Hippocampal formation (tissue), 2 donors: ENCODE data around the gene MASP2.
"Not testable (repeated sequence)": the region's sequence is repeated elsewhere in the genome, so short reads cannot be mapped to it uniquely, and the experiment has no call there.

ENCODE experiments used
- DNase-seq, 2 donors: peaks; one replicate each; lab custom pipeline; 2025; lab: John Stamatoyannopoulos, UW

The MASP2 gene

GRCh38 chr1:11058595-11059154 lies 11.6 kb upstream of the MASP2 start:
- DNase-seq, result no peak

GRCh38 chr1:11058026-11058425 lies 11.0 kb upstream of the MASP2 start:
- DNase-seq, result no peak

- no peak for DNase-seq
These were observed 10.4 kb upstream of the MASP2 start for GRCh38 chr1:11057477-11057876.

- no peak for DNase-seq
These were observed 9.5 kb upstream of the MASP2 start for GRCh38 chr1:11056504-11056903.

GRCh38 chr1:11055676-11056075 lies 8.6 kb upstream of the MASP2 start:
- no peak for DNase-seq

GRCh38 chr1:11054666-11055065 lies 7.6 kb upstream of the MASP2 start:
- no peak for DNase-seq

GRCh38 chr1:11054181-11054580 lies 7.1 kb upstream of the MASP2 start:
- DNase-seq, result no peak

- DNase-seq, result no peak
These were observed 6.7 kb upstream of the MASP2 start for GRCh38 chr1:11053758-11054137.

- DNase-seq, result no peak
These were observed 6.1 kb upstream of the MASP2 start for GRCh38 chr1:11052839-11053757.

- DNase-seq, result no peak
These were observed 4.9 kb upstream of the MASP2 start for GRCh38 chr1:11051781-11052511.

GRCh38 chr1:11051121-11051520 lies 4.1 kb upstream of the MASP2 start:
- not testable (repeated sequence) for DNase-seq

- DNase-seq, result no peak
These were observed 821 bp downstream of the MASP2 start for GRCh38 chr1:11046270-11046566.

- no peak for DNase-seq
These were observed 1.4 kb downstream of the MASP2 start for GRCh38 chr1:11045428-11046269.

- no peak for DNase-seq
These were observed 2.1 kb downstream of the MASP2 start for GRCh38 chr1:11044849-11045427.

- no peak for DNase-seq
These were observed 2.8 kb downstream of the MASP2 start for GRCh38 chr1:11044086-11044848.

- DNase-seq, result no peak
These were observed 3.8 kb downstream of the MASP2 start for GRCh38 chr1:11042995-11043874.

- DNase-seq, result no peak
These were observed 5.0 kb downstream of the MASP2 start for GRCh38 chr1:11042065-11042464.

GRCh38 chr1:11041048-11041447 lies 6.0 kb downstream of the MASP2 start:
- no peak for DNase-seq

GRCh38 chr1:11040105-11040429 lies 7.0 kb downstream of the MASP2 start:
- not testable (repeated sequence) for DNase-seq
